NCI-H1092 (cell line): Measurements from ENCODE around the gene CCBE1.
A peak's percentile ranks its signal among the peaks of the same experiment; 100 is the strongest.

ENCODE experiments used
- DNase-seq: peaks from one replicate; lab custom pipeline; 2025; lab: John Stamatoyannopoulos, UW

CCBE1 gene

DNA sequence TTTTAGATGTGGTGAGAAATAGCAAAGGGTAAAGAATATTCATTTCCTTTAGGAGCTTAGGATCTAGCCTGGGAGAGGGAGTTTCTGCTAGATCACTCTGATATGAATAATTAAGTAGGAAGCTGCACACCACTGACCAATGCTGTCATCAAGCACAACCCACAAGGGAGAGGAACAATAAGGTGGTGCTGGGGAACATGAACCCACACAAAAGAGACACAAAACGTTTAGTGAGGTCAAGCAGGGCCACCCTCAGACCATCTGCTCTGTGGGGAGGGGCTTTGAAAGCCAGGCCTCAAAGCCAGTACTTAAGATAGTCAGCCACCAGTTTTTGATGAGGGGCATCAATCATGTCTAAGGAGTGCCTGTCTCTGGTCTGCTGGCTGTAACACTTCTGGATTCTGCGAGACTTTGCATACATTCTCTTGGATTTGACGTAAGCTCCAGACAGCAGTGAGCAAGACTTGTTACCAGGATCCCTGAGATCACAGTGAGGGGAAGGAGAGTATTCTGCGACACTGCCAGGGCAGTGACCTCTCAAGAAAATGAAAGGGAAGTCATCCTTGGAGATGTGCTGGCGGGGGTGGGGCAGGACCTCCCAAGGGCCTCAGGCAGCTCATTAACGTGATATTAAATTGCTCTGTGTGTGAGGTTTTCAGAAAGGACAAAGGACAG lies 127.0 kb downstream of the CCBE1 start:
- no peak for DNase-seq

DNA sequence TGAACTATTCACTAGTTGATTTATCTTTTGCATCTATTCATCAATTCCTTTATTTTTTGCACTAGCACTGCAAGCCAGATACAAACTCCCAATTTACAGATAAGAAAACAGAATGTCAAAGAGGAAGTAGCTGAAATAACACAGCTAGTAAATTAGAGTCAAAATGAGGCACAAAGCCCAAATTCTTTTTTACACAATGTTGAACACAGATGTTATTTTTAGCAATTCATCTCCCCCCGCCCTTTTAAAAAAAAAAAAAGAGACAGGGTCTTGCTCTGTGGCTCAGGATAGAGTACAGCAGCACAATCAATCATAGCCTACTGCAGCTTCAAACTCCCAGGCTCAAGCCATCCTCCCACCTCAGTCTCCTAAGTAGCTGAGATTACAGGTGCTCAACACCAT lies 127.8 kb downstream of the CCBE1 start:
- DNase-seq = no peak

DNA sequence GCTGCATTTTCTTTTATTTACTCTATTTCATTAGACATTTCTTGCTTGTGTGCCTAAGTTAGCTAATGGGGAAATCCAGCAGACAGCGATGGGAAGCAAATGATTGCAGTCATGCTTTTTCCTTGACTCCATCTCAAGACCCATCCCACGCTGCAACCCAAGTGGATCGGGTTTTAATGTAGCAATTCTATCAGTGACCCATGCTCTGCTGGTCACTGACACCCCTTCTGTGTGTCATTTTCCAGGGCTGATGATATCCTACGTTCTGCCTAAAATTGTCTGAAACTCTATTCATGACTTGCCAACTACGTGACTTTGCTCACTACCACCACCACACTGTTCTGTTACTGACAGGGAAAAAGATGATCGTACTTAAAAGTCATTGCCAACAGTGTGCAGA lies 129.8 kb downstream of the CCBE1 start:
- DNase-seq = no peak

DNA sequence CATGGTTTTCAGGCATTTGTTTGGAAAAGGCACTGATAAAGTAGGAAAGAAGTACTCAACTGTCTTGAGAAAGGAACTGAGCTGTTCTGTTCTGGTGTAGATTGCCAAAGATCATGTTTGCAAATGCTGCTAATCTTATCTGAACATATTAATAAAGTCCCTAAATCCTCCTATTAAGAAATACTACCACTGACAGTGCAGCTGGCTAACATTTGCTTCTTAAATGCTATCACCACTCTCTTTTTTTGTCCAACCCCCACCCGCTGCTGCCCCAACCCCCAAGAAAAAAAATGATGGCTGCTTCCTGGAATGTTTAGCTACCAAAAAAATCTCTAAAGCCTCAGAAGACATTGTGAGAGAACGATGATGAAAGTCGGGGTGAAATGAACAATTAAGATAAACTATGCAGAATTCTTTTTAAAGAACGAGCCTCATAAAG lies 130.7 kb downstream of the CCBE1 start:
- no peak for DNase-seq

DNA sequence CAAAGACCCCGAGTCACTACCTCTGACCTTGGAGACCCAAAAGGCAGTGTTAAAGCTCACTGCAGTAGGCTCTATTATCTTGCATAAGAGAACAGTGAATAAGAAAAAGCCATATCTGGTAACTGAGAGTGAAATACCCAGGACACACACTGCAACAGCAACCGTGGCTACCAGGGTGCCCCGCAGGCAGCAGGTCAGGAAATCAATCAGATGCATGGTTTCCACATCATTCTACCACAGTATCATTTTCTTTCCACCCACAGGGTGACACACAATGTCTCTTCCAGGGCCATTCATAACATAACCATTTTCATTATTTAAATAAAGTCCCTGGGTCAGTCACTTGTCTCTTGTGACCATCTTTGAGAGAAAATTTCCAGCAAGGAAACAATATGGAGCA lies 131.3 kb downstream of the CCBE1 start:
- DNase-seq = no peak

DNA sequence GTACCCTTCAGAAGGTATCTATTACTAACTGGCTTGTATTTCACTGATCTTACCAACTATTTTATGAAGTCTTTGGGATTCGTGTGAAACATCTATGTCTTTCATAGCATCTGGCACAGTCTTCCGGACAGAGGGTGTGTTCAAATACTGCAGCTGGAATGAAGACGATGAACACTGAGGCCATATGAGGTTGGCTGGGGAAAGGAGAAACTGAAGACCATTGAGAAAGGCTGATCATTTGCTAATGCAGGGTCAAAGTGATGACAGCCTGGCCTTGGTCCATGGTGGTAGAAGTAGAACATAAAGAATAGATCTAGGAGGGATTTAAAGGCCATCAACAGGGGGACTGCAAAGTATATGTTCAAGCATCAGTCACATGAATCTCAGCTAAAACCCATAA lies 132.7 kb downstream of the CCBE1 start:
- DNase-seq = no peak

DNA sequence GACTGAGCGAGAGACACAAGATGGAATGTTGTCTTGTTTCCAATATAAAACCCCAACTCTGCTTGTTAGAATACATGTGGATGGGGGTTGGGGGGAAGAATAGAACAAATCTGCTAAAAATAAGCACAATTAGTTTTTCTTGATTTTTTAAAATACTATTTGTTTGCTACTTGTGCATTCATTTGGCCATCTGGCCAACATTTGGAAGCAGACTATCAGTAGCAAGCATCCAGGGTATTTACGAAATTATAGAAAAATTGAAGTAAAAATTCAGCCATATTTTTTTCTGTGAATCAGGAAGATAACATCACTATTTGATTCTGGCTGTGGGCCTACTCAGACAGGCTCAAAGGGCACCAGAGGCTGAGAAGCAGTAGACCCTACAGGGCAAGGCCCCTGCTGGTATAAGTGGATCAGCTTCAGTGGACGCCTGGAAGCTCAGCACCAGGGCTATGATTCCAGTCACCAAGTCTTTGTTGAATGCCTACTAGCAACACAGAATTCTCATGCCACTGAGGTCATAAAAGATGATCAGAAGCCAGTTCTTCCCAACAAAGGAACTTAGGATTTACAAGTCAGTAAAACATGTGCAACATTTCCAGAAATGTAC lies 133.9 kb downstream of the CCBE1 start:
- DNase-seq = no peak

DNA sequence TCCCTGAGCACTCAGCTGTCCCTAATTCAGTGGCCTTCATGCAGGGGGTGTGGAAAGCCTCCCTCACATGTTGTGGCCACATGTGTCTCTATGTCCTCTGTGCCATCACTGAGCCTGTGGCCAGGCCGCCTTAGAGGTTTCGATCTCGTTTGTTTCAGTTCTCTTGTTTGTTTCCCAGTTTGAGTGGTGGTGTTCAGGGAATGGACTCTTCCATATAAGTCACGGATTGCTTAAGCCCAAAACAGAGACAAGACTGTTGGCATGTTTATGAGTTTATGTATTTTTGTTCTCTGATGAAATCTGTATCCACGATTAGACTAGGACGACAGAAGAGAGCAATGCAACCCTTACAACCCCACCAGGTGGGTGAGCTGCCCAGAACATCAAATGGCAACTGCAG lies 134.5 kb downstream of the CCBE1 start:
- DNase-seq = no peak

DNA sequence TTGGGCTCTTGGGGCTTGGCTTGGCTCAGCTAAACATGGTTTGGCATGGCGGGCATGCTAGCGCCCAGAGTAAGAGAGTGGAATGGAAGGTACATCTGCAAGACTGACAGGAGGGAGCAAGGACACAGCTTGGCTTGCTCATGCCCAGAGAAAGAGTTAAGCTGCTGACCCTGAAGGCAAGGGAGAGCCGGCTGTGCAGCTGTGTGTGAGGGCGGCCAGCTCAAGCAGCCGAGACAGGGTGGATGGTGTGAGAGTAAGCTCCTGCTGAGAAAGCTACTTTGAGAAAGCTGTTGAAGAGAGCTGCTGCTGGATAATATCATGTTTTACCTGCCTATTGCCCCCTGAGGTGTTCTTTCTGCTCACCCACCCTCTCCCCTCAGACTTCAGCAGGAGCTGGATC lies 135.6 kb downstream of the CCBE1 start:
- DNase-seq = no peak

DNA sequence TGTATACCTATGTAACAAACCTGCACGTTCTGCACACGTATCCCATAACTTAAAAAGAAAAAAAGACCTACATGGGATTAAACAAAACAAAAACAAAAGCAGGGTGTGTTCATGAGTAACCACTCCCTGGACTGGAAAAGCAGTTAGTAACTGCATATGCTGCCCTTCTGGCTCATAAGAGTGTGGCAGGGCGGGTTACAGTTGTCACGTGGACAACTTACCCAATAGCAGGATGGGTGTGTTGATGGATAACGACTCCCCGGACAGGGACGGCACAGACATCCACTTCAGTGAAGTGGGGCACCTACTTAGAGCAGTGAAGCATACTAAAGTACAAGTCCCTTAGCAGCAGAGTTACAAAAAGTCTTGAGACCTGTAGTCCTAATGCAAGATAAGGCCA lies 136.7 kb downstream of the CCBE1 start:
- no peak for DNase-seq

DNA sequence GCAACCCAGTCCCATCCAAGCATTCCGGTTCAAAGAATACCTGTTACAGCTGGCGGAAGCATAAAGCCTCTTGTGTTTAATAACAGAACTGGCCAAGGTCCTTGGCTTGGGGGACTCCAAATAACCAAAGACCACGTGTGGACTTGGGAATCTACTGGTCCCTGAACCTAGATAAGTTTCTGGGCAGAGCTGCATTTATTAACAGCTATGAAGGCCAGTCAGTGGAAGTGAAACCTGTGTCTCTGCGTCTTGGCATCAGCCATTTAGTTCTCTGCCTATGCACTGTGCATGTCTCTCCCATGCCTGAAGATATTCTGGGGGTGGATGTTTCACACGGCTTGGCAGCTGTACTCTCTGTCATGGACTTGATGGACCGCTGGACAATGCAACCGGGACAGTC lies 137.7 kb downstream of the CCBE1 start:
- no peak for DNase-seq

DNA sequence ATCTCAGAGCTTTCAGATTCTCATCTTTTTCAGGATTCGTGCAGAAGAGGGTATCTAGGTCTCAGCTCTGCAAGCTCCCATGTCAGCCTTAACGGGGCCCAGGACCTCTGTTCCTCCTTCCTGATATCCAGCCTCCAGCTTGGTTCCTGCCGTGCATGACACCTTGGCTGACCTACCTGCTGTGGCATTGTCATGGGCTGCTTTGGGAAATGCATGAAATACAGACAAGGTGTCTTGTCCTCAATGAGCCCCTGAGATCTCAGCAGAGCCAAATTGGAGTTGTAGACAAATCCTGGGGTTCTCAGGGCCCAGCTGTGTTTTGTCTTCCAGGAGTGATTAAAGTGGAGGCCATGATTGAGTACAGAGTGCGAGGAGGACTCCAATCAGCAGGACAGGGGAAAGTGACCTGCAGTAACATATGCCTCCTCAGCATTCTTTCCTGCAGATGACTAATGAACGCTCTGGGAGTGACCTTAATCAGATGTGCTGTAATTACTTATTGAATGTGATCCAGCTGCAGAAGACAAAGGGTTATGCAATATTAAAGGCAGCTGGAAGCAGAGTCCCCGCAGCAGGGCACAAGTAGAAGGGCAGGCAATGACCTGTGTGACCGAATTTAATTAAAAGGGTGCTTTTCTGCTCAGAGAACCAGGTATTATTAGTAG lies 141.1 kb downstream of the CCBE1 start:
- DNase-seq = no peak

DNA sequence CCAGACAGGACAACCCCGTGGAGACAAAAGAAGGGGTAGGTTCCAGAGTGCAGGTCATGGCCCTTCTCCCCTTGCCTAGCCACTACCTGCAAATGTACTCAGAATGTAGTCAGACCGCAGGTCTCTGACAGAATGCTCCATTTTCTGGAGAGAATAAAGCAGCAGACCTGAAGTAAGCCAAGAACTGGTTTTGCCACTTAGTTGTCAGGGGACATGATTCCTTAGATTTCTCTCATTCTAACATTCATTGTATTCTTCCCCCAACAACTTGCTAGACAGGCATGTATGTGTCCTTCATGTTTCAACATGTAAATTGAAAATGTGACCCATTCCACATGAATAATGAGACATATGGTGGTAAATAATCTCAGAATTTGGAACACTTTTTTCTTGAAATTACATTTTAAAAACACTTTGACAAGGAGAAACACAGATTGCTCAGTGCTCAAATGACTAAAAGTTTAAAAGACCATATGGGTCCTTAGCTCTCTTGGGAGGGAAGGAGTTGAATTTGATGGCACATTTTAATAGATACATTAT lies 142.4 kb downstream of the CCBE1 start:
- no peak for DNase-seq

DNA sequence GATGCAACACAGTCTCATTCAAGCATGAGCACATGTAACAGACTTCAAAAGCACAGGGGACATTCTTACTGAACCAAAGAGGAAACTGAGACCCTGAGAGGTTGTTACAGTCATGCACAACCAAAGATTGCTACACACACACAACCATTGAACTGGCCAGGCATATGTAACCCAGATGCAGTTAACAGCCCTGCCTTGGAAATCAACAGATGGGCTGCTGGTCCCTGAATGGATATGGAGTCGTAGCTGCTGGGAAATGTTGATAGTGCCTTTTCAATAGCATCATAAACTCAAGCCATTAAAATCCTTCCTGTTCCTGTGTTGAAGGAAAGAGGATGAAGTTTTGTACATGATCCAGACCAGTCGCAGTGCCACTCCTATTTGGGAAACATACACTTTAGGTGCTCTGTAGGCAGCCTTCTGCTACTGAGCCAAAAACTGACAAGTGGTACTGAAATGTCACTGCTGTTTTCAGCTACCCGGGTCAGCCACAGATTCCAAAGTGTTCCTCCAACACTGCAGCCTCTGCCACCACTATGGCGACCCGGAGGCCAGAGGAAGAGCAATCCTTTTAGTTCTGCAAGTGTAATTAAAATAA lies 143.9 kb downstream of the CCBE1 start:
- no peak for DNase-seq

DNA sequence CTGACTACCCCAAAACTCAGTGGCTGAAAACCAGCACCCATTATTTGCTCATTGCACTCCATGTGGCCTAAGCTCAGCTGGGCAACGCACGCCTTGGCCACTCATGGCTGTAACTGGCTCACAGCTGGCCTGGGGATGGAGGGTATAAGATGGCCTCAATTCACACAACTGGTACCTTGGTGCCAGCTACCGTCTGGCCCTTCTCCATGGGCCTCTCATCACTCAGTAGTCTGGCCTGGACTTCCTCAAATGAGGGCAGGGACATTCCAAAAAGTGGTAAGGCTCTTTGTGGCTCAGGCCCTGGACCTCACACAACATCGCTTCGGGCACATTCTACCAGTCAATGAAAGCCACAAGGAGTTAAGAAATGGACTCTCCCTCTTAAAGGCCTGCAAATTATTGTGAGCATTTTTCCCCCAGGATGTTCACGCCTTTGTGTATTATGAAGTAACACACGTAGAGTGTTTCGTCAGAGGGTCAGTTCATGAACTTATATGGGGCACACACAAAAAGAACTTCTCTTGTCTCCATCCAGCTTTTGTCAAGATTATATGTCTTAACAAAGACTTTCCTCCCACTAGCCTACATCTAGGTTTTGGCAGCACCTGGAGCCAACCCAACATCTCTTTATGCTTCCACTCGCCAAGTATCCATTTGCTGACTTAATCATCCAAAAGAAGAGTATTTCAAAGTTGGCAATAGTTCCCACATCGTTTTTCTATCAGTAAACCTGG lies 145.2 kb downstream of the CCBE1 start:
- no peak for DNase-seq

DNA sequence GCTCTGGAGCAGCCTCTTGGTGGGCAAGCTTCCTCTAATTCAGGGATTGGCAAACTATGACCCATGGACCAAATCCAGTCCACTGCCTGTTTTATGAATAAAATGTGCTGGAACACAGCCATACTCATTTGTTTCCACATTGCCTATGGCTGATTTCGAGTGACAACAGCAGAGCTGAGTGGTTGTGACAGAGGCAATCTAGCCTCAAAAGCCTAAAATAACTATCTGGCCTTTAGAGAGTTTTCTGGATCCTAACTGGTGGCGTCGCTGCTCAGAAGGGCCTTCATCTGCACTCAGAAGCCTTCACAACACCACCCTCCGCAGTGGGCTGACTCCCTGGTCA lies 147.1 kb downstream of the CCBE1 start:
- DNase-seq = peak; percentile 69

DNA sequence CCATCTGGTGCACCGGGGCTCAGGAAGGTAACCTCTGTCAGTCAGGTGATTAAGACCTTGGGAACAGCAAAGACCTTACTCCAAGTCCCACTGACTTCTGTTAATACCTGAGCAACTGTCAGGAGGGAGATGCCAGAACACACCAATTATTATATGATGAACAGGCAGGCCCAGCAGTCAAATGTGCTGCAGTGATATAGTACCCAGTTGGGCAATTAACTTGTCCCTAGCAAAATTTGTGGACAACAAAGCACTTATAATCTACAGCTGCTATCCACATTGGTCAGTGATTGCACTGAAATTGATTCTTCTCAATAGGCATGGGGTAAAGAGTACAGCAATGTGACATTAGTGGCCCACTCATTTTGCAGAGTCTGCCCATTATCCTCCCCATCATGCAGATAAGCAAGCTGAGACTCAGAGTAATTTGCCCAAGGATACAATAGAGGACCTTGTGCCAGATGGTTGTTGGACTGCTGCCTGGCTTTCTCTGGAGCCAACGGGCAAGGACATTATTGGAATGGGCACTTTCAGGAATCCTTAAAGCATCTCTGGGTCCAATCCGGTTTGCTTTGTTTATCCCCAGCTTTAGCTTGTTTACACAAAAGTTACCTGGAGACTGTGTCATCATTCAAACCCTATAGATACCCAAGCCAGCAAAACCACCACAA lies 147.6 kb downstream of the CCBE1 start:
- peak; percentile 82 for DNase-seq

DNA sequence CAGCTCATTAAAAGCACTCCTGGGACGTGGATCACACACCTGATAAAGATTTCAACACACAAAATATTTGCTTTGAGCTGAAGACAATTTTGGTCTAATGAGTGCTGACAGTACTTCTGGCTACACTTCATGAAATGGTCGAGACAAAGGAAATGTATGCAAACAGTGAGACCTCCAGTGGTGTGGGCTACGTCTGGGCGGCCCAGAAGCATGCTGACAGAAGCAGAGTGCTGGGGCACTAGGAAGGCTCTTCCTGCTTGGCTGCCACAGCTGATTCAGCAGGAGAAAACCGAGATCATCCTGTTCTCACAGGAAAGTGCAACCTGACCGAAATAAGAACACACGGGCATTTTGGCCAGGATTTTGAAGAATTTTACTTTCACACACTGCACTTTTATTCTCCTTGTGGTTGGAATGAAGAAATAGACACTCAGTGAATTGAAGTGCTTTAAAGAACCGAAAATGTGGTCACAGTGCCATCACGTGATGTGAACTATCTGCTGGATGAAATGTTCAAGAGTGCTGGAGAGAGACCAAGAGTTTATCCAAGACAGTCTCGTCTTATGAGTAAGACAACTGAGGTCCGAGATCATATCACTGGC lies 149.5 kb downstream of the CCBE1 start:
- DNase-seq = no peak

DNA sequence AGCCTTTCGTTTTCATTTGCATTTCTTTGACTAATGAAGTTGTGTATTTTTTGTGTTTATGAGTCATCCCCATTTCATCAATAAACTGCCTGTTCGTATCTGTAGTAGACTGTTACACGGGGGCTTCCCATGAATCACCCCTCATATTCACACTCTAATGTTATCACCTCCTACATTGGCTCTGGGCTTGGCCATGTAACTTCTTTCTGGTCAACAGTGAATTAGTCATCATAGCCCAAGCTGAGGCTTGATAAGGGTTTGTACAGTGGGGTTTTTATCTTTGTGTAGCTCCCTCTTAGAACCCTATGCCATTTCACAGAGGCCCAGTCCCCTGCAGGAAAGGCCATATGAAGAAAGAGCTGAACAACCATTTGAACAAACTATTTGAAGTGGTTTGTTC lies 151.0 kb downstream of the CCBE1 start:
- no peak for DNase-seq

DNA sequence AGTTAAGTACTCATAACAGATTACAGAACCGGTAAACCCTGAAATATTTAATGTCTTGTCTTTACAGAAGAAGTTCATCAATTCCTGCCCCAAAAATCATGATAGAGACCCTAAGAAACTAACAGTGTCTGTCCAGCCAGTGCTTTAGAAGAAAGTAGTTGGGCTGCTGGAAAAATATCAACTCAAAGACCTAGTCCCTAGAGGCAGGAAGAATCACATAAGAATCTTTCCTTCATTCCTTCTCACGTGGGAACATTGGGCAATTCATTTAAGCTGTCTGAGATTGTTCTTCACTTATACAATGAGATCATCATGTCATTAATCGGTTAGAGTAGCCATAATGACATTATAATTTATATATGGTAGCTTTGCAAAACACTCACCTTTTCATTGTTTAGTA lies 156.4 kb downstream of the CCBE1 start:
- no peak for DNase-seq

DNA sequence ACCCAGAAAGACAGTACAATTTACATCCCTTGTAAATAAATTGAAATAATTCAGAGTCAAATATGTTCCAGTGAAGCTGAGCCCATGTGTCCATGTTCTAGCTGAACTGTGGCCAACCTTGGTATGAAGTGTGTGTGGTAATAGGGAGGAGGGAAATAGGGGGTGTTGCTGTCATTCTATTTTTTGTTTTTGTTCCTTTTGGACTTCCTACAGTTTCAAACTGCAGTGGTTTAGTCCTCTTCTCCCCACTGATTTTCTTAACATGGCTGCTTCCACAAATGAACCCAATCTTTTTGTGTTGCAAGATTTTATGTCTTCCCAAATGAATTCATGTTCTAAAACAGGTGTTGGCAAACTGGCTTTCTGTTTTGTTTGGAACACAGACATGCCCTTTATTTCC lies 156.9 kb downstream of the CCBE1 start:
- DNase-seq = no peak
